ENCODE measurements around the gene BCKDHA.
A peak's percentile ranks its signal among the peaks of the same experiment; 100 is the strongest.
"Not testable (repeated sequence)": the region's sequence is repeated elsewhere in the genome, so short reads cannot be mapped to it uniquely, and the experiment has no call there.

The BCKDHA gene

GRCh38 chr19:41424335-41425173, 26.9 kb downstream of the BCKDHA start:
- no peak for DNase-seq (ENCODE audit: low read depth in 1 of 2, low spot score in 1 of 2)

- no peak for DNase-seq (ENCODE audit: low read depth in 1 of 2, low spot score in 1 of 2)
These were observed 27.8 kb downstream of the BCKDHA start for GRCh38 chr19:41425174-41426115.

GRCh38 chr19:41426116-41426841, 28.7 kb downstream of the BCKDHA start:
- DNase-seq (ENCODE audit: low read depth in 1 of 2, low spot score in 1 of 2) = no peak

GRCh38 chr19:41426952-41427646, 29.5 kb downstream of the BCKDHA start, which contains the start of gene B3GNT8:
Gene B3GNT8, minus strand, starts transcription at chr19:41427374. Its CDS starts 596 bp downstream, at chr19:41426778.
- DNase-seq (ENCODE audit: low read depth in 1 of 2, low spot score in 1 of 2) = peak in 1 of 2 donors; percentile 25

- DNase-seq (ENCODE audit: low read depth in 1 of 2, low spot score in 1 of 2) = peak in 1 of 2 donors; percentile 5
These were observed 30.2 kb downstream of the BCKDHA start for GRCh38 chr19:41427647-41428480.

- DNase-seq (ENCODE audit: low read depth in 1 of 2, low spot score in 1 of 2) = no peak
These were observed 30.9 kb downstream of the BCKDHA start for GRCh38 chr19:41428481-41428859.

GRCh38 chr19:41430922-41431321, 33.3 kb downstream of the BCKDHA start:
- no peak for DNase-seq (ENCODE audit: low read depth in 1 of 2, low spot score in 1 of 2)

- DNase-seq (ENCODE audit: low read depth in 1 of 2, low spot score in 1 of 2) = no peak
These were observed 34.1 kb downstream of the BCKDHA start for GRCh38 chr19:41431426-41432386.

- no peak for DNase-seq (ENCODE audit: low read depth in 1 of 2, low spot score in 1 of 2)
These were observed 35.6 kb downstream of the BCKDHA start for GRCh38 chr19:41433171-41433570.

- no peak for DNase-seq (ENCODE audit: low read depth in 1 of 2, low spot score in 1 of 2)
These were observed 36.8 kb downstream of the BCKDHA start for GRCh38 chr19:41434450-41434849.

- not testable (repeated sequence) for DNase-seq (ENCODE audit: low read depth in 1 of 2, low spot score in 1 of 2)
These were observed 37.8 kb downstream of the BCKDHA start for GRCh38 chr19:41435376-41435775.

GRCh38 chr19:41435936-41436673, 38.5 kb downstream of the BCKDHA start:
- DNase-seq (ENCODE audit: low read depth in 1 of 2, low spot score in 1 of 2) = no peak

GRCh38 chr19:41436674-41436951, 39.0 kb downstream of the BCKDHA start:
- DNase-seq (ENCODE audit: low read depth in 1 of 2, low spot score in 1 of 2) = no peak

- DNase-seq (ENCODE audit: low read depth in 1 of 2, low spot score in 1 of 2) = no peak
These were observed 40.4 kb downstream of the BCKDHA start for GRCh38 chr19:41437944-41438574.

- peak; percentile 81 to 85 for DNase-seq (ENCODE audit: low read depth in 1 of 2, low spot score in 1 of 2)
These were observed 42.0 kb downstream of the BCKDHA start, which contains the start of gene DMAC2 for GRCh38 chr19:41439441-41440222. Gene DMAC2, minus strand, starts transcription at chr19:41439912. Its CDS starts 13 bp downstream, at chr19:41439899.

GRCh38 chr19:41441321-41441945, 43.8 kb downstream of the BCKDHA start:
- no peak for DNase-seq (ENCODE audit: low read depth in 1 of 2, low spot score in 1 of 2)
